ENCODE measurements around the gene UBE2H. TPM values are rescaled to one million over a fixed set of nuclear protein-coding genes. Genes with fewer than 3 reads are reported as not detected.

UBE2H gene
- total RNA-seq, 1 experiment from 2014 or later: 75.1 TPM

DNA sequence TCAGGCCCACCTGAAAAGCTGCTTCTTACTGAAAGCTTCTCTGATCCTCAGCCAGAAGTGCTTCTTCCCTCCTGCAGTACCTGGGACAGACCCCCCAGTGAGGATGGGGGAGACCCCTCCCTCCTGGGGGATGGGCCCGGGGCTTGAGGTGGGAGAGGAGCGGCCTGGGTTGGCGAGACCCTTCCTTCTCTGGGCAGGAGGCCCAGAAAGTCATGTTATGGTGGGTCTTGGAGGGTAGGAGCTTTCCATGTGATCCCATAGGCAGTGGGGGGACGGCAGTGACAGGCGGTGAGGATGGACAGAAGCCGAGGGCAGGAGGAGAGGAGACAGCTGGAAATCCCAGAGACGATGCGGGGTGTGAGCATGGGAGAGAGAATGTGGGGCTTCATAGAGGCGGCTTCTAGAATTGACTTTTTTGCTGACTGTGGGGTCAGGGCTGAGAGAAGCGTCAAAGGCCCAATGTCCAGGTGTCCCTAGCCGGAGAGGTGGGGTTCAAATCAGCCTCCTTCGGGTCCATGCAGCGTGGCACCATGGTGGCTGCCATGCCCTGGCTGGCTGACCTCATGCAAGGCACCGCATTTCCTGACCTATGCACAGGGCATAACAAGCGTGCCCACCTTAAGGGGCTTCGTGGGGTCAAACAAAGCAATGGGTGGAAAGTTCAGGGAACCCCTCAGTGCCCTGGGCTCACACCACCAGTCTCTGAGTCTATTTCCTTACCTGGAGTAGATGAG is 154.0 kb downstream of the UBE2H start:
- Histone ChIP-seq H3K23me2 (ENCODE audit: insufficient read length, low read depth, low read length, poor library complexity, severe bottlenecking) (no peaks in the 10 kb centered on the region), H3K14ac (ENCODE audit: insufficient read depth, low read length) (no peak overlapping the region; the same call in 1 of the 2 replicates), H3K79me2 (ENCODE audit: insufficient read depth, low read length) (no peaks in the 10 kb centered on the region), H3K4me1 (ENCODE audit: insufficient read depth, low read length) (peaks cover 8% of the 10 kb centered on the region), H2AK5ac (ENCODE audit: insufficient read length, low read length) (no peak overlapping the region), H2AFZ (ENCODE audit: low read length) (no peak overlapping the region), H3K9ac (ENCODE audit: extremely low read depth, insufficient read length, low read length) (no peak overlapping the region), H4K91ac (ENCODE audit: insufficient read length, low read depth, low read length) (no peak overlapping the region), H3T11ph (ENCODE audit: low read length) (no peak overlapping the region), H4K8ac (replicated peaks; ENCODE audit: insufficient read length, low read depth, low read length) (no peak overlapping the region), H4K5ac (ENCODE audit: insufficient read length, low read depth, low read length) (no peak overlapping the region), H3K18ac (ENCODE audit: insufficient read length, low read depth, low read length) (no peak overlapping the region), H2BK15ac (ENCODE audit: low read depth, low read length) (no peak overlapping the region), H3K4ac (ENCODE audit: low read depth, low read length) (no peak overlapping the region), H4K20me1 (ENCODE audit: control insufficient read depth, insufficient read depth, insufficient read length) (no peaks in the 10 kb centered on the region), H2BK120ac (ENCODE audit: low read depth, low read length, poor library complexity, severe bottlenecking) (no peak overlapping the region), H3K4me2 (ENCODE audit: insufficient read depth, insufficient read length, low read length) (no peak overlapping the region), H3K79me1 (ENCODE audit: insufficient read depth, low read depth, low read length, poor library complexity, severe bottlenecking) (no peaks in the 10 kb centered on the region), H2BK20ac (ENCODE audit: low read depth, low read length, poor library complexity, severe bottlenecking) (no peak overlapping the region), H3K56ac (ENCODE audit: insufficient read length, low read depth, low read length) (no peak overlapping the region), H3K27me3 (ENCODE audit: insufficient read depth, low read length) (no peaks in the 10 kb centered on the region), H2BK12ac (ENCODE audit: insufficient read length, low read depth, low read length) (no peak overlapping the region), H3K27ac (ENCODE audit: insufficient read length, low read depth, low read length) (no peak overlapping the region), H2BK5ac (ENCODE audit: insufficient read length, low read length) (no peak overlapping the region), H3K23ac (ENCODE audit: insufficient read length, low read depth, low read length) (no peak overlapping the region), H3K9me3 (ENCODE audit: control insufficient read depth, low read depth, low read length) (no peaks in the 10 kb centered on the region)
- Mint-ChIP-seq H3K4me1 (peaks cover 28 to 42% of the 10 kb centered on the region in 2 experiments), H3K4me3 (no peak overlapping the region), H3K9me3 (no peaks in the 10 kb centered on the region), H3K36me3 (ENCODE audit: insufficient read depth in 1 of 3, low read depth in 3 of 3) (no peaks in the 10 kb centered on the region; a peak in 1 of 7 replicates), H3K27ac (no peak overlapping the region), H3K27me3 (ENCODE audit: low read depth) (peaks cover 14% of the 10 kb centered on the region)
- TF ChIP-seq, protein P1, sequence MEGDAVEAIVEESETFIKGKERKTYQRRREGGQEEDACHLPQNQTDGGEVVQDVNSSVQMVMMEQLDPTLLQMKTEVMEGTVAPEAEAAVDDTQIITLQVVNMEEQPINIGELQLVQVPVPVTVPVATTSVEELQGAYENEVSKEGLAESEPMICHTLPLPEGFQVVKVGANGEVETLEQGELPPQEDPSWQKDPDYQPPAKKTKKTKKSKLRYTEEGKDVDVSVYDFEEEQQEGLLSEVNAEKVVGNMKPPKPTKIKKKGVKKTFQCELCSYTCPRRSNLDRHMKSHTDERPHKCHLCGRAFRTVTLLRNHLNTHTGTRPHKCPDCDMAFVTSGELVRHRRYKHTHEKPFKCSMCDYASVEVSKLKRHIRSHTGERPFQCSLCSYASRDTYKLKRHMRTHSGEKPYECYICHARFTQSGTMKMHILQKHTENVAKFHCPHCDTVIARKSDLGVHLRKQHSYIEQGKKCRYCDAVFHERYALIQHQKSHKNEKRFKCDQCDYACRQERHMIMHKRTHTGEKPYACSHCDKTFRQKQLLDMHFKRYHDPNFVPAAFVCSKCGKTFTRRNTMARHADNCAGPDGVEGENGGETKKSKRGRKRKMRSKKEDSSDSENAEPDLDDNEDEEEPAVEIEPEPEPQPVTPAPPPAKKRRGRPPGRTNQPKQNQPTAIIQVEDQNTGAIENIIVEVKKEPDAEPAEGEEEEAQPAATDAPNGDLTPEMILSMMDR (conservative IDR thresholded peaks at IDR 0.05): no peak
- DNase-seq: no peak
- no CpG with 5 or more reads among the region's 16 CpGs for WGBS (ENCODE audit: extremely low coverage, insufficient read length, low lambda C conversion rate)
